PC-3 (cell line): ENCODE data around the gene RPS10. TPM values are rescaled to one million over a fixed set of nuclear protein-coding genes. Genes with fewer than 3 reads are reported as not detected.

Experiments
- ATAC-seq: fragments of 200-7000 bp; cut with Tn5 transposase; 2 replicates; pipeline ENCODE4 v1.9.1; 2020; ENCODE audit warnings: mild to moderate bottlenecking, moderate library complexity
- BruUV-seq: library from RNA; stranded (reverse); fragments of 400-500 nt; replicated peaks from 2 replicates; lab custom pipeline; 2021; lab: Mats Ljungman, UMichigan
- CTCF ChIA-PET: fragments of 300-600 bp; sonication (Branson Sonifier 250); formaldehyde crosslinking; loops from one replicate; lab custom pipeline; 2022; ENCODE audit warnings: antibody characterized with exemption; lab: Charles Lee
- POLR2A ChIA-PET: fragments of 300-600 bp; sonication (Branson Sonifier 250); formaldehyde crosslinking; loops from one replicate; lab custom pipeline; 2022; ENCODE audit warnings: antibody characterized with exemption; ENCODE audit not compliant: unreplicated experiment; lab: Charles Lee
- DNase-seq: peaks from one replicate; pipeline ENCODE4 v3.0.0-alpha.2; 2015
- H2AFZ ChIP-seq: fragments of 300-600 bp; sonication (generic); 2 replicates; pipeline ENCODE4 v1.6.0; 2016; ENCODE audit warnings: antibody characterized with exemption, low read length
- H3F3A ChIP-seq: fragments of 300-600 bp; sonication (generic); one replicate; pipeline ENCODE4 v1.6.0; 2017; ENCODE audit warnings: antibody characterized with exemption, low read length, control low read depth, mild to moderate bottlenecking; ENCODE audit not compliant: unreplicated experiment
- H3K27ac ChIP-seq: fragments of 300-600 bp; sonication (generic); 2 replicates; pipeline ENCODE4 v1.5.1; 2016; ENCODE audit warnings: mild to moderate bottlenecking, low read length
- H3K27me3 ChIP-seq: fragments of 300-600 bp; sonication (generic); 2 replicates; pipeline ENCODE4 v1.6.1; 2016; ENCODE audit warnings: low read length, mixed read lengths
- H3K36me3 ChIP-seq: fragments of 300-600 bp; sonication (generic); 2 replicates; pipeline ENCODE4 v1.6.1; 2016; ENCODE audit warnings: low read depth, mixed run types, low read length, mixed read lengths
- H3K4me1 ChIP-seq: fragments of 300-600 bp; sonication (generic); 2 replicates; pipeline ENCODE4 v1.5.1; 2016; ENCODE audit warnings: low read length; ENCODE audit not compliant: insufficient read depth
- H3K4me2 ChIP-seq: fragments of 300-600 bp; sonication (generic); 2 replicates; pipeline ENCODE4 v1.6.0; 2016; ENCODE audit warnings: low read length
- H3K4me3 ChIP-seq: fragments of 300-600 bp; sonication (generic); 2 replicates; pipeline ENCODE4 v1.5.1; 2016; ENCODE audit warnings: mild to moderate bottlenecking, low read length, mixed read lengths
- H3K79me2 ChIP-seq: fragments of 300-600 bp; sonication (generic); 2 replicates; pipeline ENCODE4 v1.6.1; 2017; ENCODE audit warnings: low read length, mixed read lengths
- H3K9ac ChIP-seq: fragments of 300-600 bp; sonication (generic); 2 replicates; pipeline ENCODE4 v1.6.0; 2016; ENCODE audit warnings: mild to moderate bottlenecking, low read length
- H3K9me2 ChIP-seq: fragments of 300-600 bp; sonication (generic); replicated peaks from 2 replicates; pipeline ENCODE4 v1.6.1; 2016; ENCODE audit warnings: mixed run types, low read length, mixed read lengths
- H3K9me3 ChIP-seq: fragments of 300-600 bp; sonication (generic); 2 replicates; pipeline ENCODE4 v1.6.1; 2016; ENCODE audit warnings: low read length, mixed read lengths
- H4K20me1 ChIP-seq: fragments of 300-600 bp; sonication (generic); 2 replicates; pipeline ENCODE4 v1.6.1; 2016; ENCODE audit warnings: low read length, mixed read lengths
- CTCF ChIP-seq: fragments of 300-600 bp; sonication (generic); conservative IDR thresholded peaks from 2 replicates; pipeline ENCODE4 v1.5.1; 2017; ENCODE audit warnings: antibody characterized with exemption, low read depth, mild to moderate bottlenecking, low read length
- EZH2 ChIP-seq: fragments of 300-600 bp; sonication (generic); IDR thresholded peaks from one replicate; pipeline ENCODE4 v1.6.1; 2017; ENCODE audit warnings: antibody characterized with exemption, mild to moderate bottlenecking, low read length; ENCODE audit not compliant: unreplicated experiment
- EZH2phosphoT487 ChIP-seq: fragments of 300-600 bp; sonication (generic); IDR thresholded peaks from 2 replicates; pipeline ENCODE4 v1.6.1; 2018; ENCODE audit warnings: mild to moderate bottlenecking, antibody characterized with exemption, low read length, borderline replicate concordance
- intact Hi-C: fragments of 100-400 bp; cut with micrococcal nuclease; formaldehyde crosslinking; loops from 2 replicates; pipeline ENCODE4 v1.9.0; 2023
- total RNA-seq: library from RNA; depleted of rRNA; stranded (reverse); fragments of >200 nt; gene quantifications from 2 replicates; pipeline ENCODE4 v1.2.3, GENCODE V29; 2014; rRNA removed

Gene RPS10
- total RNA-seq, 1 experiment from 2014 or later = 3,060 TPM

GRCh38 chr6:34370361-34370760, 55.5 kb downstream of the RPS10 start:
- no TSS peak for BruUV-seq
- Histone ChIP-seq H3K9me3 (no peaks in the 10 kb centered on the region), H3K79me2 (peaks cover 69% of the 10 kb centered on the region), H3K27me3 (no peaks in the 10 kb centered on the region), H3K27ac (no peak overlapping the region), H3K4me1 (no peaks in the 10 kb centered on the region), H3K9me2 (no peaks in the 10 kb centered on the region), H2AFZ (no peak overlapping the region), H3K4me3 (no peak overlapping the region), H3F3A (no peaks in the 10 kb centered on the region), H3K4me2 (no peak overlapping the region), H3K36me3 (no peaks in the 10 kb centered on the region), H4K20me1 (0 out of 2 replicates have a peak, but pooled peaks cover 11% of the 10 kb centered on the region), H3K9ac (no peak overlapping the region)
- CTCF ChIA-PET = no interaction called here
- intact Hi-C loops = no loop called here
- TF ChIP-seq CTCF (no peak), EZH2phosphoT487 (no peak), EZH2 (no peak)
- POLR2A ChIA-PET = no interaction called here
- DNase-seq = no peak
- no peak for ATAC-seq

- no peaks in the 10 kb centered on the region for H3K9me2 ChIP-seq
- H3F3A ChIP-seq = no peaks in the 10 kb centered on the region
- H3K36me3 ChIP-seq = no peaks in the 10 kb centered on the region
- no peaks in the 10 kb centered on the region for H3K9me3 ChIP-seq
- CTCF ChIA-PET = no interaction called here
- no peak overlapping the region for H3K27ac ChIP-seq
- no TSS peak for BruUV-seq
- no peak for TF ChIP-seq EZH2
- TF ChIP-seq EZH2phosphoT487 = no peak
- TF ChIP-seq CTCF = no peak
- ATAC-seq = no peak
- no peak for DNase-seq
- 0 out of 2 replicates have a peak, but pooled peaks cover 9% of the 10 kb centered on the region for H4K20me1 ChIP-seq
- no peak overlapping the region for H3K4me2 ChIP-seq
- no peaks in the 10 kb centered on the region for H3K27me3 ChIP-seq
- POLR2A ChIA-PET = no interaction called here
- no peaks in the 10 kb centered on the region for H3K4me1 ChIP-seq
- H3K9ac ChIP-seq = no peak overlapping the region
- no peak overlapping the region for H3K4me3 ChIP-seq
- intact Hi-C loops = no loop called here
- H2AFZ ChIP-seq = no peak overlapping the region
- peaks cover 69% of the 10 kb centered on the region for H3K79me2 ChIP-seq
Measured at GRCh38 chr6:34369385-34369784, 56.5 kb downstream of the RPS10 start.

Other genes with a start within 250 kb of the RPS10 start
- 1,115 and 1,441 TPM in 2 replicates for gene HMGA1, start 189.2 kb downstream of the RPS10 start, total RNA-seq
- 25.8 and 26.8 TPM in 2 replicates for gene SMIM29, start 177.1 kb downstream of the RPS10 start, total RNA-seq
- gene NUDT3, start 33.4 kb downstream of the RPS10 start, total RNA-seq = 24.6 and 28.7 TPM in 2 replicates
- gene PACSIN1, start 40.0 kb upstream of the RPS10 start, total RNA-seq = 2.3 and 3.5 TPM in 2 replicates
- 190 and 205 TPM in 2 replicates for gene SPDEF, start 130.3 kb upstream of the RPS10 start, total RNA-seq